Astrocyte (in vitro differentiated cells and primary cell): ENCODE measurements around the gene MFAP2. TPM values are rescaled to one million over a fixed set of nuclear protein-coding genes. Genes with fewer than 3 reads are reported as not detected.
A peak's percentile ranks its signal among the peaks of the same experiment; 100 is the strongest.
"Not testable (repeated sequence)": the region's sequence is repeated elsewhere in the genome, so short reads cannot be mapped to it uniquely, and the experiment has no call there.

Source experiments
- DNase-seq: peaks from one replicate; pipeline ENCODE4 v3.0.0-alpha.2; 2010; ENCODE audit warnings: low read depth
- FAIRE-seq: peaks from 2 replicates; lab custom pipeline; 2011; peaks lifted over from hg19 to GRCh38; lab: Jason Lieb, UNC
- H2AFZ ChIP-seq: 2 replicates; pipeline ENCODE4 v1.6.0; 2012; ENCODE audit warnings: low read depth, low read length, inconsistent platforms
- H3K27ac ChIP-seq: 2 replicates; pipeline ENCODE4 v1.5.1; 2011; ENCODE audit warnings: low read depth, low read length, inconsistent platforms
- H3K27me3 ChIP-seq: 2 replicates; pipeline ENCODE4 v1.6.0; 2011; ENCODE audit warnings: low read length, inconsistent platforms; ENCODE audit not compliant: insufficient read depth
- H3K36me3 ChIP-seq: 2 replicates; pipeline ENCODE4 v1.5.1; 2011; ENCODE audit warnings: low read length, inconsistent platforms; ENCODE audit not compliant: insufficient read depth
- H3K4me1 ChIP-seq: 2 replicates; pipeline ENCODE4 v1.5.1; 2011; ENCODE audit warnings: low read length, inconsistent platforms; ENCODE audit not compliant: insufficient read depth
- H3K4me2 ChIP-seq: 2 replicates; pipeline ENCODE4 v1.6.0; 2012; ENCODE audit warnings: low read length, inconsistent platforms
- H3K4me3 ChIP-seq: 2 replicates; pipeline ENCODE4 v1.5.1; 2011; ENCODE audit warnings: low read depth, mild to moderate bottlenecking, low read length, inconsistent platforms; ENCODE audit not compliant: insufficient read depth
- H3K79me2 ChIP-seq: 2 replicates; pipeline ENCODE4 v1.6.0; 2012; ENCODE audit warnings: mild to moderate bottlenecking, low read length, inconsistent platforms; ENCODE audit not compliant: insufficient read depth
- H3K9ac ChIP-seq: 2 replicates; pipeline ENCODE4 v1.6.0; 2012; ENCODE audit warnings: mild to moderate bottlenecking, low read length, inconsistent platforms
- H3K9me3 ChIP-seq: 2 replicates; pipeline ENCODE4 v1.5.1; 2012; ENCODE audit warnings: low read depth, mild to moderate bottlenecking, low read length, inconsistent platforms; ENCODE audit not compliant: insufficient read depth
- H4K20me1 ChIP-seq: 2 replicates; pipeline ENCODE4 v1.6.0; 2012; ENCODE audit warnings: low read length, inconsistent platforms; ENCODE audit not compliant: insufficient read depth
- H3K27ac Mint-ChIP-seq: one replicate; pipeline ENCODE4 v1.8.0; 2021; ENCODE audit warnings: mild to moderate bottlenecking, mixed read lengths; ENCODE audit not compliant: unreplicated experiment
- H3K27me3 Mint-ChIP-seq: one replicate; pipeline ENCODE4 v1.8.0; 2021; ENCODE audit warnings: low read depth, mixed read lengths; ENCODE audit not compliant: unreplicated experiment
- H3K36me3 Mint-ChIP-seq: one replicate; pipeline ENCODE4 v1.8.0; 2021; ENCODE audit warnings: low read depth, mixed read lengths; ENCODE audit not compliant: unreplicated experiment
- H3K4me1 Mint-ChIP-seq: one replicate; pipeline ENCODE4 v1.8.0; 2021; ENCODE audit warnings: low read depth, mixed read lengths; ENCODE audit not compliant: unreplicated experiment
- H3K4me3 Mint-ChIP-seq: one replicate; pipeline ENCODE4 v1.8.0; 2021; ENCODE audit warnings: mild to moderate bottlenecking, moderate library complexity, mixed read lengths; ENCODE audit not compliant: unreplicated experiment
- H3K9me3 Mint-ChIP-seq: one replicate; pipeline ENCODE4 v1.8.0; 2021; ENCODE audit warnings: mild to moderate bottlenecking, mixed read lengths; ENCODE audit not compliant: unreplicated experiment
- CTCF ChIP-seq: IDR thresholded peaks from 2 replicates; pipeline ENCODE4 v1.5.1; 2011; ENCODE audit warnings: low read depth, mild to moderate bottlenecking, inconsistent platforms, low read length, moderate library complexity; ENCODE audit not compliant: insufficient read depth
- EZH2 ChIP-seq: IDR thresholded peaks from 2 replicates; pipeline ENCODE4 v1.6.1; 2012; ENCODE audit warnings: mild to moderate bottlenecking, low read length, inconsistent platforms; ENCODE audit not compliant: insufficient read depth
- total RNA-seq: library from RNA; stranded (reverse); gene quantifications from 2 replicates; pipeline ENCODE4 v1.2.1, GENCODE V29; 2021

The MFAP2 gene
- total RNA-seq, 1 donor from 2014 or later: 121 TPM

DNA sequence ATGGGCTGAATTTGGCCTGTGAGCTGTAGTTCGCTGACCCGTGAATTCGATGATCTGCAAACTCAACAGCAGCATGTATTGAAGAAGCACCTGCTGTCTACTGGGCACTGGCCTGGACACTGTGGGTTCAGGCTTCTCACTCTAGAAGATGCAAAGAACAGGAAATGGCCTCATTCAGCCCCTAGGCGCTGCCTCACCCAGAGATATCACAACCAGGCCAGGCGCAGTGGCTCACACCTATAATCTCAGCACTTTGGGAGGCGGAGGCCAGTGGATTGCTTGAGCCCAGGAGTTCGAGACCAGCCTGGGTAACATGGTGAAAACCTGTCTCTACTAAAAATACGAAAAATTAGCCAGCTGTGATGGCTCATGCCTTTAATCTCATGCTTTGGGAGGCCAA lies 23.6 kb downstream of the MFAP2 start:
- H4K20me1 ChIP-seq: no peaks in the 10 kb centered on the region
- H2AFZ ChIP-seq: no peak overlapping the region
- H3K36me3 ChIP-seq: no peaks in the 10 kb centered on the region
- no peak overlapping the region for H3K4me3 ChIP-seq
- no peak overlapping the region for H3K4me2 ChIP-seq
- peaks cover 2% of the 10 kb centered on the region for H3K36me3 Mint-ChIP-seq
- no peaks in the 10 kb centered on the region for H3K4me1 ChIP-seq
- peak overlapping the region; percentile 47 for H3K27ac Mint-ChIP-seq
- DNase-seq: no peak
- no peaks in the 10 kb centered on the region for H3K27me3 Mint-ChIP-seq
- no peaks in the 10 kb centered on the region for H3K9me3 Mint-ChIP-seq
- no peaks in the 10 kb centered on the region for H3K9me3 ChIP-seq
- FAIRE-seq: no peak
- H3K79me2 ChIP-seq: no peaks in the 10 kb centered on the region
- no peak overlapping the region for H3K27ac ChIP-seq
- no peak overlapping the region for H3K4me3 Mint-ChIP-seq
- peaks cover 2% of the 10 kb centered on the region for H3K4me1 Mint-ChIP-seq
- no peaks in the 10 kb centered on the region for H3K27me3 ChIP-seq
- H3K9ac ChIP-seq: no peak overlapping the region
- TF ChIP-seq EZH2: no peak
- no peak for TF ChIP-seq CTCF

- no peak overlapping the region for H3K4me2 ChIP-seq
- Mint-ChIP-seq H3K27ac (no peak overlapping the region), H3K4me1 (no peaks in the 10 kb centered on the region), H3K27me3 (no peaks in the 10 kb centered on the region), H3K9me3 (no peaks in the 10 kb centered on the region), H3K36me3 (no peaks in the 10 kb centered on the region), H3K4me3 (no peak overlapping the region)
- FAIRE-seq (no peak), DNase-seq (no peak)
- no peak overlapping the region for H3K4me3 ChIP-seq
- H3K27me3 ChIP-seq: no peaks in the 10 kb centered on the region
- no peak overlapping the region for H2AFZ ChIP-seq
- no peak for TF ChIP-seq EZH2
- no peak for TF ChIP-seq CTCF
- H3K79me2 ChIP-seq: no peaks in the 10 kb centered on the region
- H3K36me3 ChIP-seq: no peaks in the 10 kb centered on the region
- no peaks in the 10 kb centered on the region for H3K4me1 ChIP-seq
- H4K20me1 ChIP-seq: no peaks in the 10 kb centered on the region
- H3K27ac ChIP-seq: no peak overlapping the region
- H3K9me3 ChIP-seq: no peaks in the 10 kb centered on the region
- H3K9ac ChIP-seq: no peak overlapping the region
Observed at GRCh38 chr1:16955186-16955585, 25.2 kb downstream of the MFAP2 start.

DNA sequence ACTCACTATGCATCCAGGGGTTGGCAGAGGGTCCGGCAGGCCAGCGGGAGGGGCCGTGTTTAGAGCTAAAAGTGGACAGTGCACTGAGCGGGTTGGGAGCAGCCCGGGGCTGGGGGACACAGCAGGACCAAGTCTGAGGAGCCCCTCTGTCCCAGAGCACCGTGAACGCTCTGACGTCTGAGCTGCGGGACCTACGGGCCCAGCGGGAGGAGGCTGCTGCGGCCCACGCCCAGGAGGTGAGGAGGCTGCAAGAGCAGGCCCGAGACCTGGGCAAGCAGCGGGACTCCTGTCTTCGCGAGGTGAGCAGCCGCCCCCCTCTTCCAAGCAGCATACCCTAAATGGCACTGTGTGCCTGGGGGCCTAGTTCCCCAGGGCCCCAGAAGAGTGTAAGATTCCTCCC lies 25.8 kb downstream of the MFAP2 start:
- Histone ChIP-seq H3K27ac (no peak overlapping the region), H3K36me3 (no peaks in the 10 kb centered on the region), H3K9ac (no peak overlapping the region), H3K4me2 (no peak overlapping the region), H4K20me1 (no peaks in the 10 kb centered on the region), H3K4me1 (no peaks in the 10 kb centered on the region), H2AFZ (no peak overlapping the region), H3K9me3 (no peaks in the 10 kb centered on the region), H3K79me2 (no peaks in the 10 kb centered on the region), H3K27me3 (no peaks in the 10 kb centered on the region), H3K4me3 (no peak overlapping the region)
- no peaks in the 10 kb centered on the region for H3K9me3 Mint-ChIP-seq
- no peaks in the 10 kb centered on the region for H3K4me1 Mint-ChIP-seq
- TF ChIP-seq CTCF (no peak), EZH2 (no peak)
- DNase-seq: no peak
- no peak overlapping the region for H3K27ac Mint-ChIP-seq
- FAIRE-seq: no peak
- no peaks in the 10 kb centered on the region for H3K36me3 Mint-ChIP-seq
- no peaks in the 10 kb centered on the region for H3K27me3 Mint-ChIP-seq
- no peak overlapping the region for H3K4me3 Mint-ChIP-seq

GRCh38 chr1:16952376-16952775 lies 28.0 kb downstream of the MFAP2 start:
- not testable (repeated sequence) for H2AFZ ChIP-seq, H3K27me3 ChIP-seq, H4K20me1 ChIP-seq, H3K27ac Mint-ChIP-seq, H3K4me1 ChIP-seq, H3K4me1 Mint-ChIP-seq, H3K9me3 ChIP-seq, H3K9ac ChIP-seq, H3K4me3 Mint-ChIP-seq, FAIRE-seq, H3K79me2 ChIP-seq, H3K4me3 ChIP-seq, DNase-seq, H3K36me3 Mint-ChIP-seq, H3K36me3 ChIP-seq, H3K4me2 ChIP-seq, H3K27me3 Mint-ChIP-seq, H3K9me3 Mint-ChIP-seq, H3K27ac ChIP-seq
